ENCODE data around the gene TFCP2.
A peak's percentile ranks its signal among the peaks of the same experiment; 100 is the strongest.

The TFCP2 gene

DNA sequence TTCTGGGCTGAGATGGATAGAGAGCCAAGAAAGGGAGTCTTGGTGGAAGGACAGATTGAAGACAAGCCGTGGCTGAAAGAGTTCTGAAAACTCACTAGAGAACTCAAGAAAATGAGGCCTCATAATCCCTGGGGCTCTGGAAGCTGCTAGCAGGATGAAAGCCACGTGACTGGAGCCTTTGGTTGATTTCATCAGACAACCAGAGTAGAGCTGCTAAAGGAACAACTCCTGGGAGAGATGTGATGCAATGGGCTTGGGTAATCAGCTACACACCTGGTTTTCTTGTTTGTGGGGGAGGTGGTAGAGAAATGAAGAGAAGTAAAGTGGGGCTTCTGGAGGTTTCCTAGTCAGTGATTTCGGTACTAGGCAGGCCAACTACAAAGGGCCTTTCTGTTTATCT, 102.9 kb downstream of the TFCP2 start:
- no peak overlapping the region for H3K9ac ChIP-seq
- H3K79me2 ChIP-seq (ENCODE audit: insufficient read depth, low read depth) = no peaks in the 10 kb centered on the region
- H3K4me1 ChIP-seq (ENCODE audit: low read depth, poor library complexity, severe bottlenecking) = peaks cover 28% of the 10 kb centered on the region
- H3K27me3 ChIP-seq (ENCODE audit: insufficient read depth, low read depth) = no peaks in the 10 kb centered on the region
- H3K4me3 ChIP-seq (IDR thresholded peaks at IDR 0.05; ENCODE audit: insufficient read depth, low read depth, low read length) = no peak overlapping the region
- no peaks in the 10 kb centered on the region for H4K20me1 ChIP-seq (ENCODE audit: insufficient read depth)
- no peaks in the 10 kb centered on the region for H3K36me3 ChIP-seq (ENCODE audit: insufficient read depth)
- H3K4me2 ChIP-seq = peak overlapping the region; percentile 1; the same call in 1 of the 2 replicates
- no peak overlapping the region; the same call in 1 of the 2 replicates for H3K27ac ChIP-seq
- no peak for TF ChIP-seq CTCF (conservative IDR thresholded peaks at IDR 0.05; ENCODE audit: low read depth, low read length)
- H2AFZ ChIP-seq (ENCODE audit: low read depth) = no peak overlapping the region

- TF ChIP-seq CTCF (conservative IDR thresholded peaks at IDR 0.05; ENCODE audit: low read depth, low read length) = no peak
- Histone ChIP-seq H3K27ac (no peak overlapping the region), H4K20me1 (ENCODE audit: insufficient read depth) (no peaks in the 10 kb centered on the region), H3K36me3 (ENCODE audit: insufficient read depth) (no peaks in the 10 kb centered on the region), H3K79me2 (ENCODE audit: insufficient read depth, low read depth) (no peaks in the 10 kb centered on the region), H2AFZ (ENCODE audit: low read depth) (no peak overlapping the region), H3K4me1 (ENCODE audit: low read depth, poor library complexity, severe bottlenecking) (peaks cover 31% of the 10 kb centered on the region), H3K9ac (no peak overlapping the region), H3K4me2 (no peak overlapping the region), H3K27me3 (ENCODE audit: insufficient read depth, low read depth) (no peaks in the 10 kb centered on the region), H3K4me3 (IDR thresholded peaks at IDR 0.05; ENCODE audit: insufficient read depth, low read depth, low read length) (no peak overlapping the region)
Observed at GRCh38 chr12:51067771-51068170, 105.2 kb downstream of the TFCP2 start.

GRCh38 chr12:51067229-51067628, 105.7 kb downstream of the TFCP2 start:
- no peak overlapping the region for H3K27ac ChIP-seq
- H3K79me2 ChIP-seq (ENCODE audit: insufficient read depth, low read depth) = no peaks in the 10 kb centered on the region
- H3K4me2 ChIP-seq = no peak overlapping the region
- H3K4me3 ChIP-seq (IDR thresholded peaks at IDR 0.05; ENCODE audit: insufficient read depth, low read depth, low read length) = no peak overlapping the region
- no peak for TF ChIP-seq CTCF (conservative IDR thresholded peaks at IDR 0.05; ENCODE audit: low read depth, low read length)
- H3K27me3 ChIP-seq (ENCODE audit: insufficient read depth, low read depth) = no peaks in the 10 kb centered on the region
- H3K9ac ChIP-seq = no peak overlapping the region
- no peak overlapping the region for H2AFZ ChIP-seq (ENCODE audit: low read depth)
- H4K20me1 ChIP-seq (ENCODE audit: insufficient read depth) = no peaks in the 10 kb centered on the region
- peaks cover 31% of the 10 kb centered on the region for H3K4me1 ChIP-seq (ENCODE audit: low read depth, poor library complexity, severe bottlenecking)
- no peaks in the 10 kb centered on the region for H3K36me3 ChIP-seq (ENCODE audit: insufficient read depth)

DNA sequence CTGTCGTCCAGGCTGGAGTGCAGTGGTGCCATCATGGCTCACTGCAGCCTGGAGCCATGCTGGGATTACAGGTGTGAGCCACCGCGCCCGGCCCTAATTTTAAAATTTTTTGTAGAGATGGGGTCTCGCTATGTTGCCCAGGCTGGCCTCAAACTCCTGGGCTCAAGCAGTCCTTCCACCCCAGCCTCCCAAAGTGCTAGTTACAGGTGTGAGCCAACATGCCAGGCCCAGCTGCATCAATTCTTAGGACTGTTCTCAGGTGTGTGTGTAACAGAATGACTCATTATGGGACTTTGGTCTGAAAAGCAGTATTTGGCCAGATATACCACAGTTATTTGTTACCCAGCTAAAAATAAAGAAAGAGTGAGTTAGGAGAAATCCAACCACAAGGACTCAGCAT, 107.4 kb downstream of the TFCP2 start:
- H3K36me3 ChIP-seq (ENCODE audit: insufficient read depth) = no peaks in the 10 kb centered on the region
- H3K9ac ChIP-seq = no peak overlapping the region
- no peak overlapping the region for H3K27ac ChIP-seq
- H3K4me1 ChIP-seq (ENCODE audit: low read depth, poor library complexity, severe bottlenecking) = peaks cover 28% of the 10 kb centered on the region
- H3K79me2 ChIP-seq (ENCODE audit: insufficient read depth, low read depth) = no peaks in the 10 kb centered on the region
- H3K4me3 ChIP-seq (IDR thresholded peaks at IDR 0.05; ENCODE audit: insufficient read depth, low read depth, low read length) = no peak overlapping the region
- no peaks in the 10 kb centered on the region for H4K20me1 ChIP-seq (ENCODE audit: insufficient read depth)
- H3K27me3 ChIP-seq (ENCODE audit: insufficient read depth, low read depth) = no peaks in the 10 kb centered on the region
- TF ChIP-seq CTCF (conservative IDR thresholded peaks at IDR 0.05; ENCODE audit: low read depth, low read length) = no peak
- no peak overlapping the region for H2AFZ ChIP-seq (ENCODE audit: low read depth)
- peak overlapping the region; percentile 27; the same call in 1 of the 2 replicates for H3K4me2 ChIP-seq

All from KMS-11 (cell line).